Activated naive CD4-positive, alpha-beta T cell treated with anti-CD3 and anti-CD28 coated beads, Interleukin-2, amount 50 U/mL, for 72 hours (primary cell): ENCODE results near the gene DLGAP1. TPM values are rescaled to one million over a fixed set of nuclear protein-coding genes. Genes with fewer than 3 reads are reported as not detected.

Experiments used
- ATAC-seq, 2 donors: fragments of 150-1000 bp; cut with Tn5 transposase; 2 replicates each; pipeline ENCODE4 v1.10.0; 2021; ENCODE audit warnings: mild to moderate bottlenecking in 2 of 2, moderate library complexity in 2 of 2
- DNase-seq, 2 donors: peaks; one replicate each; pipeline ENCODE4 v3.0.0; 2021 to 2022; ENCODE audit warnings: low spot score in 2 of 2
- H3K27ac Mint-ChIP-seq, 2 donors: one replicate each; pipeline ENCODE4 v1.8.0; 2022; ENCODE audit warnings: mild to moderate bottlenecking in 2 of 2, mixed read lengths in 2 of 2
- H3K36me3 Mint-ChIP-seq, 2 donors: one replicate each; pipeline ENCODE4 v1.8.0; 2022; ENCODE audit warnings: mixed read lengths in 2 of 2
- H3K9me3 Mint-ChIP-seq, 2 donors: one replicate each; pipeline ENCODE4 v1.8.0; 2022; ENCODE audit warnings: mixed read lengths in 2 of 2
- total RNA-seq, 2 donors: library from RNA; stranded (reverse); gene quantifications; one replicate each; pipeline ENCODE4 v1.2.3, GENCODE V29; 2022

The DLGAP1 gene
- total RNA-seq, 2 donors from 2014 or later, result not detected

- Mint-ChIP-seq H3K9me3 (no peaks in the 10 kb centered on the region), H3K27ac (no peak overlapping the region), H3K36me3 (no peaks in the 10 kb centered on the region)
- DNase-seq (no peak), ATAC-seq (no peak)
Measured at GRCh38 chr18:3816610-3817363, 638.3 kb downstream of the DLGAP1 start.

GRCh38 chr18:3815991-3816390, 639.1 kb downstream of the DLGAP1 start:
- H3K27ac Mint-ChIP-seq, result no peak overlapping the region
- ATAC-seq (no peak), DNase-seq (no peak)
- no peaks in the 10 kb centered on the region for H3K36me3 Mint-ChIP-seq
- no peaks in the 10 kb centered on the region for H3K9me3 Mint-ChIP-seq

- H3K27ac Mint-ChIP-seq, result no peak overlapping the region
- no peaks in the 10 kb centered on the region for H3K36me3 Mint-ChIP-seq
Measured at GRCh38 chr18:3814816-3815215, 640.3 kb downstream of the DLGAP1 start.

GRCh38 chr18:3810296-3810695, 644.8 kb downstream of the DLGAP1 start:
- Mint-ChIP-seq H3K36me3 (no peaks in the 10 kb centered on the region), H3K9me3 (no peaks in the 10 kb centered on the region), H3K27ac (no peak overlapping the region)
- DNase-seq (no peak), ATAC-seq (no peak)

More at GRCh38 chr18:3814816-3815215, 640.3 kb downstream of the DLGAP1 start:
- ATAC-seq (no peak), DNase-seq (no peak)
- H3K9me3 Mint-ChIP-seq, result no peaks in the 10 kb centered on the region

- no peak overlapping the region for H3K27ac Mint-ChIP-seq
- no peak for DNase-seq
- H3K36me3 Mint-ChIP-seq, result no peaks in the 10 kb centered on the region
- ATAC-seq, result no peak
- no peaks in the 10 kb centered on the region for H3K9me3 Mint-ChIP-seq
Measured at GRCh38 chr18:3808985-3809780, 645.9 kb downstream of the DLGAP1 start.

- Mint-ChIP-seq H3K9me3 (no peaks in the 10 kb centered on the region), H3K27ac (no peak overlapping the region), H3K36me3 (no peaks in the 10 kb centered on the region)
- no peak for DNase-seq
- ATAC-seq, result no peak
Measured at GRCh38 chr18:3806656-3807055, 648.5 kb downstream of the DLGAP1 start.

GRCh38 chr18:3804336-3804735, 650.8 kb downstream of the DLGAP1 start:
- no peaks in the 10 kb centered on the region for H3K36me3 Mint-ChIP-seq
- DNase-seq (no peak), ATAC-seq (no peak)
- H3K9me3 Mint-ChIP-seq, result no peaks in the 10 kb centered on the region
- H3K27ac Mint-ChIP-seq, result no peak overlapping the region

GRCh38 chr18:3803350-3803749, 651.8 kb downstream of the DLGAP1 start:
- DNase-seq, result no peak
- ATAC-seq, result no peak
- H3K36me3 Mint-ChIP-seq, result no peaks in the 10 kb centered on the region
- no peaks in the 10 kb centered on the region for H3K9me3 Mint-ChIP-seq
- H3K27ac Mint-ChIP-seq, result no peak overlapping the region

GRCh38 chr18:3799515-3799914, 655.6 kb downstream of the DLGAP1 start:
- Mint-ChIP-seq H3K9me3 (no peaks in the 10 kb centered on the region), H3K36me3 (no peaks in the 10 kb centered on the region), H3K27ac (no peak overlapping the region)
- DNase-seq (no peak), ATAC-seq (no peak)

- H3K27ac Mint-ChIP-seq, result no peak overlapping the region
- H3K9me3 Mint-ChIP-seq, result no peaks in the 10 kb centered on the region
- DNase-seq, result no peak
- no peak for ATAC-seq
- no peaks in the 10 kb centered on the region for H3K36me3 Mint-ChIP-seq
Measured at GRCh38 chr18:3798032-3798431, 657.1 kb downstream of the DLGAP1 start.

GRCh38 chr18:3796434-3796833, 658.7 kb downstream of the DLGAP1 start:
- no peak for ATAC-seq
- Mint-ChIP-seq H3K27ac (no peak overlapping the region), H3K36me3 (no peaks in the 10 kb centered on the region), H3K9me3 (no peaks in the 10 kb centered on the region)
- DNase-seq, result no peak

GRCh38 chr18:3794537-3795348, 660.4 kb downstream of the DLGAP1 start:
- H3K9me3 Mint-ChIP-seq, result no peaks in the 10 kb centered on the region
- no peak overlapping the region for H3K27ac Mint-ChIP-seq
- ATAC-seq (peak; percentile 47), DNase-seq (no peak)
- no peaks in the 10 kb centered on the region for H3K36me3 Mint-ChIP-seq

GRCh38 chr18:3793545-3793944, 661.6 kb downstream of the DLGAP1 start:
- no peak for ATAC-seq
- H3K27ac Mint-ChIP-seq, result no peak overlapping the region
- no peaks in the 10 kb centered on the region for H3K9me3 Mint-ChIP-seq
- no peaks in the 10 kb centered on the region for H3K36me3 Mint-ChIP-seq
- no peak for DNase-seq

- ATAC-seq (no peak), DNase-seq (no peak)
- Mint-ChIP-seq H3K36me3 (no peaks in the 10 kb centered on the region), H3K9me3 (no peaks in the 10 kb centered on the region), H3K27ac (no peak overlapping the region)
Measured at GRCh38 chr18:3793111-3793510, 662.0 kb downstream of the DLGAP1 start.

- no peaks in the 10 kb centered on the region for H3K36me3 Mint-ChIP-seq
- H3K27ac Mint-ChIP-seq, result peak overlapping the region in 1 of 2 donors; percentile 26
- no peaks in the 10 kb centered on the region for H3K9me3 Mint-ChIP-seq
- DNase-seq (no peak), ATAC-seq (no peak)
Measured at GRCh38 chr18:3792711-3793110, 662.4 kb downstream of the DLGAP1 start.

GRCh38 chr18:3791238-3791637, 663.9 kb downstream of the DLGAP1 start:
- Mint-ChIP-seq H3K27ac (no peak overlapping the region), H3K36me3 (no peaks in the 10 kb centered on the region), H3K9me3 (no peaks in the 10 kb centered on the region)
- no peak for ATAC-seq
- no peak for DNase-seq

GRCh38 chr18:3790703-3791102, 664.4 kb downstream of the DLGAP1 start:
- no peak for DNase-seq
- Mint-ChIP-seq H3K27ac (no peak overlapping the region), H3K9me3 (no peaks in the 10 kb centered on the region), H3K36me3 (no peaks in the 10 kb centered on the region)
- ATAC-seq, result no peak
